Measurements from ENCODE around the gene EXOG.

EXOG gene

GRCh38 chr3:38474928-38475605 is 21.1 kb upstream of the EXOG start:
- no peak for DNase-seq

- no peak for DNase-seq
Observed at GRCh38 chr3:38475716-38476115, 20.4 kb upstream of the EXOG start.

DNA sequence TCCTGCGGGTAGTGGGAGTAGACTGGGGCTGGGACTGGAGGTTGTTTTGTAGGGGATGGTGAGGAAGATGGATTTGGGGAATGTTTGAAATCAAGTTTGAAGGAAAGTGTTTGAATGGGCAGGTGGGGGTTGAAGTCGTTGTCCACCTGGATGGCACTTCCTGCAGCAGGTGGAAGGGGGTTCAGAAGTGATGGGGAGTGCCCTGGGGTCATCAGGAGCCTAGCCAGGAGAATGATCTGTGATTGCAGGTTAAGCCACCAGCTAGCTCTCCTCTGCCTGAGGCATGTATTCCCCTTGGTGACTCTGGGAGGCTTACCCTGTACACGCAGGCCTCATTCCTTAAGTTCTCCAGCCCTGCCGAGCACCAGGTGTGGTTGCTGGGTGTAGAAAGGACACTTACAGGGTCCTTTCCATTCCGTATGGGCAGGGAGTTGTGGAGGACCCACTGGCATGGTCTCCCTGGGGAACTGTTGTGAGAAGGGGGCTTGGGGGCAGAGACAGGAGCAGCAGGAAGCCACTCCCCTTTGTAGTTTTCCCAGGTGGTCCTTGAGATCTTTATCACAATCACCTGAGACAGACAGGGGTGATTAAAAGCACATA is 19.9 kb upstream of the EXOG start:
- DNase-seq, result no peak

- no peak for DNase-seq
Observed at GRCh38 chr3:38477057-38477820, 18.9 kb upstream of the EXOG start.

DNA sequence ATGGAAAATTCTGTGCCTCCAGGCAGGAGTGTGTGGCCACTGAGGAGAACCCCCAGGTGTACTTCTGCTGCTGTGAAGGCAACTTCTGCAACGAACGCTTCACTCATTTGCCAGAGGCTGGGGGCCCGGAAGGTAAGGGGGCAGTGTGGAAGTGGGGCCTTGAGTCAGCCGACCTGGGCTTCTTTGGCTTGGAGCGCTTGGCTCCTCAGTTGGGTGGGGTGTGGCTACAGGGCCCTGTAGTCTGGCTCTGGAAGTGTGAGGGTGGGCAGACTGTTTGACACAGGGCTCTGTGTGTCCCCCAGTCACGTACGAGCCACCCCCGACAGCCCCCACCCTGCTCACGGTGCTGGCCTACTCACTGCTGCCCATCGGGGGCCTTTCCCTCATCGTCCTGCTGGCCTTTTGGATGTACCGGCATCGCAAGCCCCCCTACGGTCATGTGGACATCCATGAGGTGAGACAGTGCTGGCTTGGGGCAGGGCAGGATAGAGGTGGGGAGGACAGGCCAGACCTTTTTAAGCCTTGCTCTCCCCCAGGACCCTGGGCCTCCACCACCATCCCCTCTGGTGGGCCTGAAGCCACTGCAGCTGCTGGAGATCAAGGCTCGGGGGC is 18.2 kb upstream of the EXOG start:
- no peak for DNase-seq

GRCh38 chr3:38478901-38479300 is 17.2 kb upstream of the EXOG start:
- DNase-seq, result no peak

GRCh38 chr3:38479431-38480092 is 16.6 kb upstream of the EXOG start:
- DNase-seq, result peak; percentile 45

GRCh38 chr3:38480093-38480445 is 16.1 kb upstream of the EXOG start:
- DNase-seq, result no peak

DNA sequence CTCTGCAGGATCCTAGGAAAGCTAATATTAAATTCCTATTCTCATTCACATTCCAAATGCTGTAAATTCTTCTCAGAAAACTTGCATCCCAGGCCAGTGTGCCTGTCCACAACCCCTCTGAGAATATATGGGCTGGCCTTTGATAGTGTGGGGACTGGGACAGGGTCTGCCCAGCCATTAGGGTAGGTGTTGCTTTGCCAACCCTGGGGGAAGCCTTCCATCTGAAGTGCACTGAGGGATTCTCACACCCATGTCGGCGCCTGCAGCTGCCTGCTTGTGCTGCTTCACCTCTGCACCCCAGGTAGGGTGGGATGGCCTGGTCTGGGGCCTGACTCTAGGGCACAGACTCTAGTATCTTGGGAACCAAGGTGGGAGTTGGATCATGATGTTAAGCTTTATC is 15.2 kb upstream of the EXOG start:
- DNase-seq, result no peak

- DNase-seq, result no peak
Observed at GRCh38 chr3:38482951-38483350, 13.2 kb upstream of the EXOG start.

DNA sequence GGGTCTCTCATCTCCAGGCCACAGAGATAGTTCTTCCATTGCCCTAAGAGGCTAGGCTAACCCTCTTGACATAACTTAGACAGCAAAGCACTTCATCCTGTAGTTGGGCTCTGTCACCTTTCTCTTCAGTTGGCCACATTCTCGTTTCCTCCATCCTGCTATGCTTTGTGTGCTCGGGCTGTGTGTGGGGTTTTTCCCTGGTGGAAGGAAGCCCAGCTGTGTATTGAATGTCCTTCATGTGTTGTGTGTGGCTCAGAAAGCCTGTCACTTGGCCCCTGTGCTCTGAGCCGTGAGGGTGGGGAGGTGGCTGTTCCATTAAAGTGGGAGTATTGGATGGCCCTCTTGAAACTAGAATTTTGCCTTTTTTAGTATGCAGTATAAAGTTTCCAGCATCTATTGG is 8.8 kb upstream of the EXOG start:
- DNase-seq, result no peak

GRCh38 chr3:38488949-38489348 is 7.2 kb upstream of the EXOG start:
- no peak for DNase-seq

- no peak for DNase-seq
Observed at GRCh38 chr3:38489766-38490165, 6.4 kb upstream of the EXOG start.

DNA sequence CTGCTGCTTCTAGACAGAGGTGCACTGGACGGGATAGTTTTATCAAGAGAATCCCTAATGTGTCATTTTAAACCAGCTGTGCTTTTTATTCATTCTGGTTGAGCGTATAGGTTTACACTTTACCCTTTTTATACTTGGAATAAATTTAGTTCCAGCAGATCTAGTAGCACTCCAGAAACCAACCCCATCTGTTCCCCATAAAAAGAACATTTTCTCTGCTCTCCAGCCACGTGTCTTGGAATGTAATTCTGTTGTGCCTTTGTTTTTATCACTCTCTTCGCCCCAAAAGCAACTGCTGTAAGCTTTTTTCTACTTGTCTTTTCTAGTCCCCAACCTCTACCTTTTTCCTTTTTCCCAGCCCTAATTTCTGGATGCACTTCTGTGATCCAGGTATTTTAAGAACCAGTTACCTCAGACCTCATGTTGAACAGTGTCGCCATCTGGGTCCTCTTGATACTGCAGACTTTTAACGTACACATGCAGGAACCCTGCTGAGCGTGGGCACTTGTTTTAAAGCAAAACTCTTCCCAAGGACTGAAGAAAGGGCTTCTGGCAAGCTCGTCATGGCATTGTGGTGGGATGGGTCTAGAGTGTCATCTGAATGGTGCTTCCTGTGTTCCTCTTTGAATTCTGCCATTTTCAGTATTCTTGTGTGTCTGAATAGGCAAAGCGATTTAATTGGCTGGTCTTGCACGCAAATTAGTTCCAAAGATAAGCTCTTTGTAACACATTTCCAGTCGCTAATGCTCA is 5.7 kb upstream of the EXOG start:
- no peak for DNase-seq

- no peak for DNase-seq
Observed at GRCh38 chr3:38491215-38491614, 4.9 kb upstream of the EXOG start.

- DNase-seq, result peak; percentile 43
Observed at GRCh38 chr3:38493031-38493430, 3.1 kb upstream of the EXOG start.

GRCh38 chr3:38497031-38497430 is 891 bp downstream of the EXOG start:
- peak; percentile 41 for DNase-seq

DNA sequence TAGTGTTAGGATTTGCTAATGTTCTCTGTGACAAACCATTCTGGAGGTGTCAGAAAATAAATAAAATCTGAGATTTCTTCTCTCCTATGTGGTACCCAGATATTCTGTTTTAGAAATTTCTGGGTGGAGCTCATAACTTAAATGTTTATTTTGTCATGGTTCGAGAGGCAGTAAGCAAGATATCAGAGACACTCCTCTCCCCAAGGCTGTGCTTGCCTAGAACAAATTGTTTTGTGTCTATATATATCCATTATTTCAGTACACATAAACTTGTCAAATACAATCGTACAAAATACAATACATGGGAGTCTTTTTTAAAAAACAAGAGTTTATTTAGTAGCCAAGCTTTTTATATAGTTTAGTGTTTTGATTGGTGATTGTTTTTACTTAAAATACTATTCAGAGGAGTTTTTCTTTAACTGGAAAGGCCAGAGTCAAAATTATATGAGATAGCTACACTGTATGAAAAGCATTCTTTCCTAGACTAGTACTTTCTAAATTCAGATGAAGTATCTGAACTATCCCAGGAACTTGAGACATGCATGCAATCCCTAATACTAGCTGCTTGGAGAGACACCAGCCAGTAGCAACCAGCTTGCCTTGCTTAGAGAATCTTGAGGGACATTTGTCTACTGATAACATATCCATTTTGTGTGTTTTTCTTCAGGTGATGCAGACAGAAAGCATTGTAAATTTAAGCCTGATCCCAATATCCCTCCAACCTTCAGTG is 4.7 kb downstream of the EXOG start:
- DNase-seq, result no peak

- no peak for DNase-seq
Observed at GRCh38 chr3:38507120-38507519, 11.0 kb downstream of the EXOG start.

GRCh38 chr3:38509732-38510131 is 13.6 kb downstream of the EXOG start:
- DNase-seq, result no peak

DNA sequence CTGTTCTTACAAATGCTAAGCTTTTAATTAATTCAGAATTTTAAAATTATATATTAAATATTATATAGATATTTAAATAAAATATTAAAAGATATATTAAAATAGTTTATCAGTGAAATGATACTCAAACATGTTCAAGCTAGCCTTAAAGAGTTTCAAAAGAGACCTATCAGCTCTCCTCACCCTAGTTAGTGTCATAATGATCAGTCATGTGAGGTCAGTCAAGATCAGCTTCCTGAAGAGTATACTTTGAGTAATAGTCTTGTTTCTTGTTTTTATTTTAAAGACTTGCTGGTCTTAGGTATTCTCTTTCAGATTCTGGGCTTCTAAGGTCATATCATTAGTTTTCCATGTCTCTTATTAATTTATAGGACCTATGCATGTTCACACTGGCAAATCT is 14.5 kb downstream of the EXOG start:
- DNase-seq, result no peak

DNA sequence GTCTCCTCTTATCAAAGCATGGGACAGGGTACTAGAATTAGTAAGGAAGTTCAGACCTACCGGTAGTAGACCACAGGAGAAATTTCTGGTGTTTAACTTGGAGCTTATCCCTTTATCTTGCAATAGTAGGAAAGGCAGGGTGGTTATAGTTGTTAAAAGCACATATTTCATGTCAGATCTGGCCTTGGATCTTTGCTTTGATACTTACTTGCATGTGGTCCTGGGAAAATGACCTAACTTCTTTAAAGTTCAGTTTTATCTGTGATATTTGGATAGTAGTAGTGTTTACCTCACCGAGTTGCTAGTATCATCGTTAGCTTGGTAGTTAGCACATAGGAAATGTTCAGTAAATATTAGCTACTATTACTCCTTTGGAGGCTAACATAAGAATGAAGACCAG is 15.4 kb downstream of the EXOG start:
- DNase-seq, result no peak
